Testis (tissue), 2 donors: Measurements from ENCODE around the gene USP35.

Experiments used
- POLR2A ChIP-seq: fragments of 450-650 bp; IDR thresholded peaks from one replicate; pipeline ENCODE4 v1.6.1; 2017; ENCODE audit warnings: antibody characterized with exemption, mild to moderate bottlenecking, moderate library complexity
- TF ChIP-seq, protein P1 (sequence below), 3 experiments: fragments of 450-650 bp in 2 of 3; fragments of 200-600 bp in 1 of 3; sonication (generic) in 1 of 3; IDR thresholded peaks; one replicate each; pipeline ENCODE4 v1.5.1; 2016 to 2019; ENCODE audit warnings: antibody characterized with exemption in 3 of 3, mild to moderate bottlenecking in 2 of 3, moderate library complexity in 1 of 3

DNA sequence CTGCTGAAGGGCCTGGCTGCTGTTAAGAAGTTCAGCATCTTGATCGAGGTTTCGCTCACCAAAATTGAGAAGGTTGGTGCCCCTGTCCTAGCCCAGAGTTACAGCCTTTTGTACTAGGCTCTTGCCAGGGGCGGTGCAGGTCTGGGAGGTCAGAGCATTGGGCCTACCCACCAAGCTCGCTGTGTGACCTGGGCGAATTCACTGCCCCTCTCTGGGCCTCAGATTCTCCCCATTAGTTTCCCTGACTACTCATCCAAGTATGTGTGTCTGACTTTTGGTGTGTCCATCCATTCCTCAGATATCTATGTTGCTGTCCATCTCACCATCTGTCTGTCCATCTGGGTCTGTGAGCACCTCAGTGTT lies 10.9 kb downstream of the USP35 start:
- TF ChIP-seq, protein P1, sequence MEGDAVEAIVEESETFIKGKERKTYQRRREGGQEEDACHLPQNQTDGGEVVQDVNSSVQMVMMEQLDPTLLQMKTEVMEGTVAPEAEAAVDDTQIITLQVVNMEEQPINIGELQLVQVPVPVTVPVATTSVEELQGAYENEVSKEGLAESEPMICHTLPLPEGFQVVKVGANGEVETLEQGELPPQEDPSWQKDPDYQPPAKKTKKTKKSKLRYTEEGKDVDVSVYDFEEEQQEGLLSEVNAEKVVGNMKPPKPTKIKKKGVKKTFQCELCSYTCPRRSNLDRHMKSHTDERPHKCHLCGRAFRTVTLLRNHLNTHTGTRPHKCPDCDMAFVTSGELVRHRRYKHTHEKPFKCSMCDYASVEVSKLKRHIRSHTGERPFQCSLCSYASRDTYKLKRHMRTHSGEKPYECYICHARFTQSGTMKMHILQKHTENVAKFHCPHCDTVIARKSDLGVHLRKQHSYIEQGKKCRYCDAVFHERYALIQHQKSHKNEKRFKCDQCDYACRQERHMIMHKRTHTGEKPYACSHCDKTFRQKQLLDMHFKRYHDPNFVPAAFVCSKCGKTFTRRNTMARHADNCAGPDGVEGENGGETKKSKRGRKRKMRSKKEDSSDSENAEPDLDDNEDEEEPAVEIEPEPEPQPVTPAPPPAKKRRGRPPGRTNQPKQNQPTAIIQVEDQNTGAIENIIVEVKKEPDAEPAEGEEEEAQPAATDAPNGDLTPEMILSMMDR (IDR thresholded peaks at IDR 0.05), result no peak
- no peak for TF ChIP-seq POLR2A
